ENCODE measurements around the gene CLBA1.

CLBA1 gene

DNA sequence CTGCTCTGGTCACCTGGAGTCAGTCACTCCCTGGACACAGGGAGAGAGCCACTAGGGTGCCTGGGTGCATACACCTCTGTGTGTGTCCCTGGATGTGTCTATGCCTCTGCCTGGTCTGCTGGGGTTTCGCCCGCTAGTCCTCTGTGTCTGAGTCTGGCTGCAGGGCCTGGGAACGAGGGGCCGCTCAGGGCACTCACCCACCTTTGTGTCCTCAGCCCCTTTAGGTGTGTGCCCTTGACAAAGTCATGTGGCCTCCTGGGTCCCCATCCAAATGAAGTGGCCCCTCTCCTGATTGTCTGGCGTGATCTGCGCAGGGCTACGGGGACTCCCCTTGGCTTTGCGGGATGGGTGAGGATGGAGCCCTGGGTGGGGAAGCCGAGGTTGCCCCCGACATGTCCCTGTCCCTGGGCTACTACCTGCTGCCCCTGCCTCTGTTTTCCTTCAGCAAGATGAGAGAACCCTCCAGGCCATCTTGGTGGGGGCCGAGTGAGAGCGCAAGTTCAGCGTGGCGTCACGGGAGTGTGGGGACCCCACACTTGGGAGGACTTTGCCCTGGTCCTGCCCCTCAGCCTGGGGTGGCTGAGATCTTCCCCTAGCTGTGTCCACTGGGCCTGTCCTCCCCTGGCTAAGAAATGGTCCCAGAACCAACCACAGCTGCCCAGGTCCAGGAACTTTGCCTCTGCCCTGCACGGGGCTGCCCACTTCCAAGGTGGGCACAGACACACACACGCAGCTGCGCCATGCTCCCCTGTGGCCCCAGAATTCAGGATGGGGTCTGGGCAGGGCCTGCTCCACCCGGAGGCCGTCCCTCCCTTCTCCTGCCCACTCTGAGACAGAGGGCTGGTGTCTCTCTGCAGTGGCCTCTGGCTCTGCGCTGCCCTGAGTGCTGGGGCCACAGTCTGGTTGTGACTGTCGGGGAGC, 4.7 kb upstream of the CLBA1 start:
- DNase-seq, result no peak

DNA sequence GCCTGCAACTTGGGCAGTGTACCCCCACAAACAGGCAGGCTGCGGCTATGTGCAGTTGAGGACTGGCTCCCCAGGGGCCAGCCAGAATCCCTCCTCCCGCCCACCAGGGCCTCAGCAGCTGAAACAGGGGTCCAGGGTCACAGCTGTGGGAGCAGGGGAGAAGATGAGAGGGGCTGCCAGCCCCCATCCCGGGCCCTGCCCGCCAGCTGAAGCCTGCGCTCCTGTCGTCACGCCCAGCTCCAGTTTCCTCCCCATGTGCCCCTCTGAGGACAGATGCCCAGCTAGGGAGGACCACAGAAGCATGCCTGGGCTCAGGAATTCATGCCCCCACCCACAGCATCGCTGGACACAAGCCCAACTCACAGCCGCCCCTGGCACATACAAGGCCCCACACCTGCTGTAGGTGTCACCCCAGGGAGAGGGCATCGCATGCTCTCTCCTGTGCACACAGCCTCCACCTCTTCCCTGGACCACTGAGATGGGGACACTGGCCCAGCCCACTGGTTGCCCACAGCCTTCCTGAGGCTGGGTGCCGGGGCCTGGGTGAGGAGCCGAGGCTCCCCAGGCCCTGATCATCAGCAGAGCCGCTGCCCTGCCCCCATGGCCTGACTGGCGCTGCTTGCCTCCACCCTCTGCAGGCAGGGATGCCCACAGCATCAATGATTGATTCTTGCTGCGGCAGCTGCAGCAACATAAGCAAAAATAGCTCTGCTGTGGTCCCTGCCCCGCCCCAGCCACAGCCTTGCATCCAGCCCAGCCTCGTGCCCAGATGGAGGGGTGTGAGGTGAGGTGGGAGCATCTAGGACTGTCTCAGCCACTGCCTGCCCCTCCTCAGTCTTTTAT, 3.7 kb upstream of the CLBA1 start:
- no peak for DNase-seq

GRCh38 chr14:104982548-104983230, 2.9 kb upstream of the CLBA1 start:
- no peak for DNase-seq

DNA sequence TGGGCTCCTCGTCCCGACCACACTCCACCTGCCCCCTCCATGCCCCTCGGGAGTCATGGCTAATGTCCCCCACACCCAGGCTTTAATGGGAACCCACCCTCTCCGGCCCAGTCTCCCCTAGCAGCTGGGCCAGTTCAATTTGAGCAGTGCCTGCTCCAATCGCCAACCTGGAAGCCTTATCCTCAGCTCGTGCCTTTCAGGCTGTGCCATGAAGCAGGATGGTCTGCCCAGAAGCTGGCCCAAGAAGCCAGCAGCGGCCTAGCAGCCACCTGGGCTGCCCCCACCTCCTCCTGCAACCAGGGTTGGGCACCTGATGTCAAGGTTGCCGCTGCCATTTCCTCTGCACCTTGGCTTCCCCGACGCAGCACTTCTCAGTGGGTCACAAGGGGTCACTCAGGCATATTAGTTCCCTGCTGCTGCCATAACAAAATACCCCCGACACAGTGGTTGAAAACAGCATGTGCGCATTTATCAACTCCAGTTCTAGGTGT, 2.3 kb upstream of the CLBA1 start:
- no peak for DNase-seq

DNA sequence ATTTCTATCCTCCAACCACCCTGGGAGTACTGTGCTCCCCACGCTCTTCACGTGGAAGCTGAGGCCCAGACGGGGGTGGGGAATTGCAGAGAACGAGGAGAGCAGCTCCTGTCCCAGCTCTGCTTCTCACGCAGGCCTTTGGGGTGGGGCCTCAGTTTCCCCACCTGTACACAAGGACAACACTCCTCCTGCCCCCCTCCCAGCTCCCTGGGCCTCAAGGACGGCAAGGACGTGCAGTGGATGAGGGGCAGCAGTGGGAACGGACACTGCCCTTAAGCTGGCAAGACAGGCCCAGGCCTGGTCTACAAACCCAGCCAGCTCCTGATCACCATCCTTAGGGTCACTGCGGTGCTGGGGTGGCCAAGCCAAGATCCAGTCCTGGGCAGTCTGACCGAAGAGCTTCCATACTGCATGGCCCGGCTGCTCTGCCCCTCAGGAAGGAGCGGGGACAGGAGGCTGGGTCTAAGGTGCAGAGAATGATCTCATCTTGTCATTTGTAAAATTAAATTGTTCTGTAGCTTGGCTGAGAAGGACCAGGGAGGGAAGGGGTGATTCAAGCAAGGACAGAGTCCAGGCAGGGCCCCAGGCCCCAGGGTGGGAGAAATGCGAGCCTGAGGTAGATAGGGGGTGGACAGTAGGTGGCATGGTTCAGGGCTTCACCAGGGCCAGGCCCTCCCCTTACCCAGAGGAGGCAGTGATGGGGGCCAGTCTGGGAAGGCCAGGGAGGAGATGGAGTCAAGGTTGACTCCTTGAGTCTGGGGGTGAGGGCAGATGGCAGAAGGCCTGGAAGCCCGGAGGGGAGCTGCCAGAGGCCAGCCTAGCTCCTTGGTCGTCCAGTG, 1.3 kb upstream of the CLBA1 start:
- DNase-seq, result no peak

GRCh38 chr14:104986487-104987164, 1.0 kb downstream of the CLBA1 start:
- no peak for DNase-seq

- no peak for DNase-seq
Observed at GRCh38 chr14:104989236-104989950, 3.8 kb downstream of the CLBA1 start.

GRCh38 chr14:104989951-104990303, 4.3 kb downstream of the CLBA1 start:
- DNase-seq, result no peak

- DNase-seq, result no peak
Observed at GRCh38 chr14:104991896-104992230, 6.3 kb downstream of the CLBA1 start.

DNA sequence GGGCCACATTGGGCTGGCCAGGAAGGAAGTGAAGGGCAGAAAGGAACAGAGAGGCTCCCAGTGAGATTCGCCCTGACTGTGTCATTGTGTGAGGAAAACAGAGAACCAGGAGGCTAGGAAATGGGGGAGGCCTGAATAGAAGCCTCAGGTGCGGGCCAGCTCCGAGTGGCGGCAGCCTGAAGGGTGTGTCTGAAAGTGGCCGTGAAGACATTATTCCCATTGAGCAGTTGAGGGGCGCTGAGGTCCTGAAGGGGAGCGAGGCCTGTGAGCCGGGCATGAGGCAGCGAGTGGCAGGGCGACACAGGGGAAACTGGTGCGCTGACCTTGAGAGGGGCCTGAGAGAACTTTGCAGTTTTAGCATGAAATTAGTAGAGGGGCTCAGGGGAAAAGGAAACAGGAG, 6.9 kb downstream of the CLBA1 start:
- no peak for DNase-seq

DNA sequence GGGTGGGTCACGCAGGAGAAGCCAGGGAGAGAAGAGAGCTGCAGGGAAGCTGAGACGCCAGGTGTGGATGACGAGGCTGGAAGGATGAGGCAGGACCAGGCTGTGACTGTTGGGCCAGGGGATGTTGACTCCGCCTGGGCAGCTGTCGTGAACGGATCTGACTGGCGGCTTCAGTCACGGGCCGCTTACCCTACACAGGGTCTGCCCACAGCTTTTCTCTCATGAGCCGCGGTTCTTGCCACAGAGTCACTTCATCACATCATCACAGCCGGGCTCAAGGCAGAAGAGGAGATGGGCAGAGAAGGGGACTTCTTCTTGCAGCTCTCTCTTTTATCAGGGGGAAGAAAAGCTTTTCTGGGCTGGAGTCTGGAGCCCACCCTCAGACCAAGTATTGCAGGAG, 7.7 kb downstream of the CLBA1 start:
- no peak for DNase-seq

DNA sequence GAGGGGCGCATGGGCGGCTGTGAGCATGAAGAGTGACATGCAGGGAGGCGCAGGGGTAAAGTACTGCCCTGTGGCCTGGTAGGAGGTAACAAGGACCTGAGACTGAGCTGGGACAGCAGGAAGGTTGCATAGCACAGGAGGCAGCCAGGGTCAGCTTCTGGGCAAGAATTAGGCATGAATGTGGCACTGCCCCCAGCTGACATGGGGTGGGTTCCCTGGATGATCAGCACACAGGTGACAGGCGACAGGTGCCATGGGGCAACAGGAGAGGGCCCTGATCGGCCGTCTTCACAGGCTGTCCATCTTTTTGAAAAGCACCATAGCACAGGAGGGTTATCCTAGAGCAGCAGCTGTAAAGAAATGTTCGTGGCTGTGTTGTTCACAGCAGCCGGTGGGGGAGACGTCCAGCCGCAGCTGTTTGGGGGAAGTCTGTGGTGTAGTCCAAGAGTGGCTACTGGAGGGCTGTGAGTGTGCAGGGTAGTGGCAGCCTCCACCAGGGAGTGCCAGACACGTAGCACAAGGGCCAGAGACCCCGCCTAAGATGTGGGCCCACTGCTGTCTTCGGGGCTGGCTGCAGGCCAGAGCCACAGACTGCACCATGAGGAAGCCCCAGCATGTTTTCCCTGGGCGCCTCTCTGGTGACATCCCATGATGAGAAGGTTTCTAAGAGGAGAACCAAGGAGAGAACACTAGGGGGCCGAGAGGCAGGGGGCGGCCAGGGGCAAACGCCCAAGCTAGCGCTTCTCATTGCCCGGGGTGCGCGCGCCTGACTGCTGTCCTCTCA, 8.4 kb downstream of the CLBA1 start:
- no peak for DNase-seq

GRCh38 chr14:104994978-104995377, 9.4 kb downstream of the CLBA1 start:
- no peak for DNase-seq

- DNase-seq, result no peak
Observed at GRCh38 chr14:104996032-104996431, 10.4 kb downstream of the CLBA1 start.

DNA sequence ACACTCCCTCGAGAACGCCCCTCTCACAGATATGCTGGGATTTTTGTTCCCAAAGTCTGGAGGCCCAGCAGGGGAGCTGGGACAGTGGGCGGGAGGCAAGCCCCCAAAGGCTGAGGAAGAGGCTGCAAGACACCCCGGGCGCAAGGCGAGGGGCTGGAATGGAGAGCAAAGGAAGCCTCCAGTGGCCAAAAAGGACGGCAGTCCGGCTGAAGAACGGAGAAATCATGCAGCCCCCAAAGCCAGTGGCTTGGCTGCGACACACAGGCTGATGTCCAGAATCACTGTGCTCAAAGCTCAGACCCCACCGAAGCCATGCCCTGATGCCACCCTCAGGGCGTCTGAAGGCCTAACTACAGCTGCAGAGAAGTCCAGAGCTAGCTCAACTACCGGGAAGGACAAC, 10.9 kb downstream of the CLBA1 start:
- no peak for DNase-seq

DNA sequence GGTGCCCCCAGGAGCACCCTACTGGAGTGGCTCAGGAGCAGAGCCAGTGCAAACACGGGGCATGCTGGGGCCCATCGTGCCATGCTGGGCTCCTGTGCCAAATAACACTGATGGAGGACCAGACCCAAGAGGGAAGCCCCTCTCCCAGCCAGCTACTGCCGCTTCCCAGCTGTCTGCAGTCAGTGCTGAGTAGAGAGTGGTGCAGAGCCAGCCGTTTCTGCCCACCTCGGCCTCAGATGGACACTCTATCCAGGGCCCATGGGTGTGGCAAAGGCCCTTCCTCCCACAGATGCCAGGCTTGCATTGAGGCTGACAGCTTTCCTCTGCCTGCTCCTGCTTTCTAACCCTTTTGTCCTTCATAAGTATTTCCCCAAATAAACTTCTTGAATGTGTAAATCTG, 13.2 kb downstream of the CLBA1 start:
- no peak for DNase-seq

DNA sequence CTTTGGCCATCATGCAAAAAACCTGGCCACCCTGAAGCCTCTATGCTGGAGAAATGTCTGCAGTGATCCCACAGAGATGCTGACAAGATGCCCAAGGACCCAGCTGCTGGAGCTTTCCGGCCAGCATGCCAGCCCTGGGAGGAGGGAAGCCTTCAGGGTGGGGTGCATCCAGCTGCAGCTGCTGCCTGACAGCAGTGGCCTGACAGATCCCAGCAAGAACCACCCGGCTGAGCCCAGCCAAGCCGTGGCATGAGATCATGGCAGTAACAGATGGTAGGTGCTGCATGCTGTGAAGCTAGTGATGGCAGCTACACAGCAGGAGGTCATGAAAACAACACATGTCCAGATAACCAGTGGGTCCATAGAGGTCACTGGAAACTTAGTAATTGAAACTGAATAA, 13.8 kb downstream of the CLBA1 start:
- DNase-seq, result no peak

DNA sequence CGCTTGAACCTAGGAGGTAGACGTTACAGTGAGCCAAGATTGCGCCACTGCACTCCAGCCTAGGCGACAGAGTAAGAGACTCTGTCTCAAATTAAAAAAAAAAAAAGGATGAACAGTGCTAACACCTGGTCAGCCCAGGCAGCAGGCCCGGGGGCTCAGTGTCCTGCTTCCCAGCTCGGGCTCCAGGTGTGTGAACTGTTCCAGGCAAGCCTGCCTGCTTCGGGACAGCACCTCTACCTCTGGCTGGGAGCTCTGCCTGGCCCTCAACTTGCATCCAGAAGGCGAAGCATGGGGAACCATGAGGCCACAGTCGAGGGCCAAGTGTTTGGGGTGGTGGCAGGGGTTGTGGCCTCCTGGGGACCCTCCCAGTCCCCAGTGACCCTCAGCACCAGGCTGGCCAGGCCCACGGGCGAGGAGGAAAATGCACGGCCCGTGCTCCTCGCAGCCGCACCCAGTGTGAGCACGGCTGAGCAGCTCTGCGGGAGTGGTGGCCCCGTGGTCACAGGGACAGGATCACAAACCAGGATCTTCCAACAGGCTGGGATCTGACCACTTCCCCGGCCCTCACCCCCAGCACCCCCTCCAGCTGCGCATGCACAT, 19.8 kb downstream of the CLBA1 start:
- no peak for DNase-seq

- DNase-seq, result no peak
Observed at GRCh38 chr14:105005929-105006830, 20.6 kb downstream of the CLBA1 start.
